Activated CD8-positive, alpha-beta memory T cell treated with anti-CD3 and anti-CD28 coated beads, Interleukin-2, amount 10 ng/mL, durations not matched to agents 7 days and 5 days (primary cell): ENCODE data around the gene NALF2. TPM values are rescaled to one million over a fixed set of nuclear protein-coding genes. Genes with fewer than 3 reads are reported as not detected.
A peak's percentile ranks its signal among the peaks of the same experiment; 100 is the strongest.

Experiments
- ATAC-seq: fragments of 150-1000 bp; cut with Tn5 transposase; one replicate; pipeline ENCODE4 v1.10.0; 2021; ENCODE audit warnings: moderate library complexity
- CTCF ChIA-PET: fragments of 350-600 bp; sonication (Branson Sonifier 250); formaldehyde crosslinking; loops from one replicate; lab custom pipeline; 2021; ENCODE audit warnings: antibody characterized with exemption; lab: Charles Lee
- DNase-seq: peaks from one replicate; pipeline ENCODE4 v3.0.0-alpha.2; 2020
- H3K27ac Mint-ChIP-seq: one replicate; pipeline ENCODE4 v1.8.0; 2021; ENCODE audit warnings: mild to moderate bottlenecking, mixed read lengths
- H3K27me3 Mint-ChIP-seq: one replicate; pipeline ENCODE4 v1.8.0; 2021; ENCODE audit warnings: mixed read lengths
- H3K36me3 Mint-ChIP-seq: one replicate; pipeline ENCODE4 v1.8.0; 2021; ENCODE audit warnings: mild to moderate bottlenecking, mixed read lengths
- H3K4me1 Mint-ChIP-seq: one replicate; pipeline ENCODE4 v1.8.0; 2021; ENCODE audit warnings: mixed read lengths
- H3K4me3 Mint-ChIP-seq: one replicate; pipeline ENCODE4 v1.8.0; 2021; ENCODE audit warnings: mild to moderate bottlenecking, moderate library complexity, mixed read lengths
- H3K9me3 Mint-ChIP-seq: one replicate; pipeline ENCODE4 v1.8.0; 2022; ENCODE audit warnings: low read depth, mixed read lengths
- total RNA-seq, 2 experiments: library from RNA; stranded (reverse); gene quantifications; one replicate each; pipeline ENCODE4 v1.2.3, GENCODE V29; 2021

Gene NALF2
- under 1 TPM in 1 of 2 experiments, not detected in 1; 0.23 TPM for total RNA-seq

DNA sequence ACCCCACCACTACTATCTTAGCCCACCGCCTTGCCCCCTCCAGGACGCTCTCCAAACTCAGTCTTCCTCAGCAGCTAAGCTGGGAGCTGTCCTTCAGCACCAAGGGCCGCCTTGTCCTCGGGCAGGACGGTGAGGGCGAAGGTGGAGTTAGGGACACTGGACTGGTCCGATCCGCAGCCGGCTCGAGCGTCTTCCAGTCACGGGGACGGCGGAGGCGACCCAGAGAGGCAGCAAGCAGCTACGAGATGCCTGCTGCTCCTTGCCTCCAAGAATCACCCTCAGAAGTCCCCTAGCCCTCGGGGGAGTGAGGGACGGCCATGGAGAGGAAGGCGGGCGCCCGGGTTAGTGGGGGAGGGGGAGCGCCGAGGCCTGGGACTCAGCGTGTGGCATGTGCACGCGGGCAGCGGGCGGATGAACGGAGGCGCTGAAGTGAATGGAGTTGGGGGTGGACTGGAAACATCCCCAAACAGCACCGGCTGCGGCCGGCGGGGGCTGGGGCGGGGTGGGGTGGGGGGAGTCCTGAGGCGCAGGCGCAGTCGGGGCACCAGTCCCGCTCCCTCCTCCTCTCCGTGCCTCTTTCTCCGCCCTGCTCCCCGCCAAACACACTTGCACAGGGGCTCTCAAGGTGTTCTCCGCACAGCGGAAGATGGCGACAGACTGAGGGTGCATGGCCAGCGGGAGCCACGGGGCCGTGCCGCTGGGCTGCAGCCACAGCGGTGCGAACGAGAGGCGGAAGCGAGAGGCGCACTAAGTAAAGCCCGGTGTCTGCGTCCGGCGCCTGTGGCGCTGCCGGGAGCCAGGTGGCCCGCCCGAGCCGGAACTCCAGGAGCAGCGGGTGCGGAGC is at the start of gene NALF2:
TSS of gene NALF2 (plus strand) at position 545 of the 844 bp plus-strand sequence. CDS start 957 bp downstream, outside the sequence.
- H3K27me3 Mint-ChIP-seq = peaks cover 25% of the 10 kb centered on the region
- no peak within 1 kb of the TSS for H3K27ac Mint-ChIP-seq
- peak within 1 kb of the TSS; percentile 43 for H3K4me3 Mint-ChIP-seq
- ATAC-seq (peak; percentile 39), DNase-seq (peak; percentile 49)
- no peaks in the 10 kb centered on the region for H3K9me3 Mint-ChIP-seq
- peaks cover 3% of the 10 kb centered on the region for H3K4me1 Mint-ChIP-seq
- no peaks in the 10 kb centered on the region for H3K36me3 Mint-ChIP-seq
- CTCF ChIA-PET = interaction anchor here (1.5 kb wide), 1 partner anchor 11 kb away, joined by 3 read pairs; no protein-coding TSS in a partner anchor

DNA sequence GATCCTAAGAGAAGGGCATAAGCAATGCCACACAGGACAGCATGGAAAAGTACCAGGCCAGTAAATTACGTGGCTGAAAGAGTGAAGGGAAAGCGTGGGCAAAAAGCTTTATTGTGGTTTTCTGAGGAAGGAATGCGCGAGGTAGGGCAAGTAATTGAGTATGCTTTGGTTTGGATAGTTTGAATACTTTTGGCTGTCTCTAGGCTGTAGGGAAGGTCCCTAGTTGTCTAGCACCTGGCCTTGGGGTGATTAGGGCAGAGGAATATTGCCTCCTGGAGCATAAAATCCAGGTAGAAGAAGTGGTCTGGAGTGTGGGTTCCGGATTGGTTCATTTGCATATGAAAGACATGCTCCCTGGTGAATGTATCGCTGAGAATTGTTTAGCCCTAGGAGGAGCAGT is 46.4 kb upstream of the NALF2 start:
- no peak for DNase-seq
- Mint-ChIP-seq H3K27ac (no peak overlapping the region), H3K36me3 (no peaks in the 10 kb centered on the region), H3K4me3 (no peak overlapping the region), H3K9me3 (peaks cover 2% of the 10 kb centered on the region), H3K4me1 (no peaks in the 10 kb centered on the region), H3K27me3 (no peaks in the 10 kb centered on the region)
- CTCF ChIA-PET = no interaction called here
- no peak for ATAC-seq

DNA sequence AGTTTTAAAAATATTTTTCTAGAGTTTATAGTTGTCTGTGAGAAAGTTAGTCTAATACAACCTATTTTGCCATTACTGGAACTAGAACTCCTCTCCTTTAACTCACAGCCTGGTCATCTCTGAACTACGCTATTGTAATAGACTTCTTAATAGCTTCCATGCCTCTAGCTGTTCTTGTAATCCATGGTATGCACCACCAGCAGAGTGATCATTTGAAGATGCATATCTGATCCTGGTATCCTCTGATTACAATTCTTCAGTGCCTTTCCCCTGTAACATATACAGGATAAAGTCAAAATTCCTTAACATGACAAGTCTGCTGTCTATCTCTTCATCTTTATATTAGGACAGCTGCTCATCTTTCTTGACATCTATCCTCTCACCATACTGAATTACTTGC is 37.6 kb upstream of the NALF2 start:
- CTCF ChIA-PET = no interaction called here
- DNase-seq (no peak), ATAC-seq (no peak)
- no peak overlapping the region for H3K4me3 Mint-ChIP-seq
- H3K9me3 Mint-ChIP-seq = no peaks in the 10 kb centered on the region
- no peaks in the 10 kb centered on the region for H3K36me3 Mint-ChIP-seq
- no peaks in the 10 kb centered on the region for H3K27me3 Mint-ChIP-seq
- H3K27ac Mint-ChIP-seq = no peak overlapping the region
- H3K4me1 Mint-ChIP-seq = no peaks in the 10 kb centered on the region

DNA sequence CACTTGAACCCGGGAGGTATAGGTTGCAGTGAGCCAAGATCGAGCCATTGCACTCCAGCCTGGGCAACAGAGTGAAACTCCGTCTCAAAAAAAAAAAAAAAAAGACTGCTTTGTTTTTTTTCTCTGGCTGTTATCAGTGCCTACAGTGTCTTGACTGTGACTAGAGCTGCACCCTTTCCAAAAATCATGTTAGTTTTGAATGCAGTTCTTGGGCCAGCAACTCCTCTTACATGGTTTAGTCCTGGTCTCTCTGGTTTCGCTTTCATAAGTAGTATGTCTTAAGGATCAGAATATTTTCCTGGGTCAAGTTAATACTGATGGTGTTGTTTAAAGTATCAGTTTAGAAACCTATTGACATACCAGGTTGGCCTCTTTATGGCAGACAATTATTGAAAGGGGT is 34.2 kb upstream of the NALF2 start:
- CTCF ChIA-PET = no interaction called here
- H3K4me1 Mint-ChIP-seq = no peaks in the 10 kb centered on the region
- no peaks in the 10 kb centered on the region for H3K9me3 Mint-ChIP-seq
- H3K27ac Mint-ChIP-seq = no peak overlapping the region
- no peak overlapping the region for H3K4me3 Mint-ChIP-seq
- no peak for DNase-seq
- no peaks in the 10 kb centered on the region for H3K27me3 Mint-ChIP-seq
- ATAC-seq = no peak
- no peaks in the 10 kb centered on the region for H3K36me3 Mint-ChIP-seq

DNA sequence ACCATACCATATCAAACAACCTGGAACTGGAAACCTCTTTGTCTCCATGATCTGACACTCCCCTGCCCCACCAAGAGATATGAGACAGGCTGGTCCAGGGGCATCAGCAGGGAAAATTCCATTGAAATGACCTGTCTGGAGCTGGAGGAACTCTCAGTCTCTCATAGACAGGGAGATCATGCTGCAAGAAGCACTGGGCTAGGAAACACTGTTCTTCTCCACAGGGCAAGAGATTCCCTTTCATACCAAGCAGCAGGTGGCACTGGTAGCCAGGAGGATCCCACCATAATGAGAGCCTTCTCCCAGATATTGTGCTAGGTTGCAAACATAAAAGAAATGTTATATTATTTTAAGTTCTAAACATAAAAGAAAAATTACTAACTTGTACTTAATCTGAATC is 14.5 kb upstream of the NALF2 start:
- ATAC-seq = no peak
- H3K4me3 Mint-ChIP-seq = no peak overlapping the region
- CTCF ChIA-PET = no interaction called here
- peaks cover 3% of the 10 kb centered on the region for H3K27me3 Mint-ChIP-seq
- no peaks in the 10 kb centered on the region for H3K4me1 Mint-ChIP-seq
- no peaks in the 10 kb centered on the region for H3K9me3 Mint-ChIP-seq
- H3K27ac Mint-ChIP-seq = no peak overlapping the region
- H3K36me3 Mint-ChIP-seq = no peaks in the 10 kb centered on the region
- no peak for DNase-seq

DNA sequence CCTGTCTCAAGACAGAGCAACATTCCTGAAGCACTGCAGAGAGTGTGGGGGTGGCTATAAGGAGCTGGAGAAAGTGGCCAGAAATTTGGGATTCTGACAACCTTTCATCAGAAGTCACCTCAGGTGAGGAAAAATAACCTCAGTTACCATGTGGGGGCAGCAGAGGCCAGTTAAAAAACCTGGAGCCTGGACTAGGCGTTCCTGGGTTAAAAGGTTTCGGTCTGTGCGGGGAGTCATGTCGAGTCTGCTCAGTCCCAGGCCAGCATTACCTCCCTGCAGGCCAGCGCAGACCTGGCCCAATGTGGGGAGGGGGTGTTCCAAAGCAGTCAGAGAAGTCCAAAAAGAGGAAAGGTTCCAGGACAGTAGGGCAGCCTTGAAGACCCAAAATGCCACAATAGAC is 10.9 kb upstream of the NALF2 start:
- DNase-seq (peak; percentile 44), ATAC-seq (no peak)
- no peaks in the 10 kb centered on the region for H3K9me3 Mint-ChIP-seq
- no peaks in the 10 kb centered on the region for H3K36me3 Mint-ChIP-seq
- CTCF ChIA-PET = interaction anchor here (1.0 kb wide), 1 partner anchor 10 kb away, joined by 3 read pairs; no protein-coding TSS in a partner anchor
- H3K4me3 Mint-ChIP-seq = no peak overlapping the region
- H3K4me1 Mint-ChIP-seq = no peaks in the 10 kb centered on the region
- H3K27ac Mint-ChIP-seq = no peak overlapping the region
- H3K27me3 Mint-ChIP-seq = peaks cover 3% of the 10 kb centered on the region

DNA sequence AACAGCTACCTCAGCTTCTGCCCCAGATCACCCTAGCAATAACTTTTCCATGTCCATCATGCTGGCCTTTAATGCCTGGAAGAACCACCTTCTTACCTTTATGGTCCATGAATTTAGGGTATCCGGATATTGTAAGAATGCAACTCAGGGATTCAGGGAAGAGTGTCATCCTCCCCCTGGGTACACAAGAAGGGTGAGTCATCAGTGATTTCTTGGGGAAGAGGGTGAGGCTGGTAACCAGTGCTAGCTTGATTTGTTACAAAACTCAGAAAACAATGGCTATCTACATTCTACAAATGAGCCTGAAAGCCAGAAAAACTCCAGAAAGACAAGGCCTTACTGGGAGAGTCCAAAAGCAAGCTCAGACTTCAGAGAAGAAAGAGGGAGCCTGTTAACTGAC is 10.4 kb upstream of the NALF2 start:
- H3K36me3 Mint-ChIP-seq = no peaks in the 10 kb centered on the region
- CTCF ChIA-PET = no interaction called here
- H3K4me1 Mint-ChIP-seq = no peaks in the 10 kb centered on the region
- no peak overlapping the region for H3K27ac Mint-ChIP-seq
- no peaks in the 10 kb centered on the region for H3K9me3 Mint-ChIP-seq
- peaks cover 2% of the 10 kb centered on the region for H3K27me3 Mint-ChIP-seq
- no peak for DNase-seq
- no peak for ATAC-seq
- no peak overlapping the region for H3K4me3 Mint-ChIP-seq

DNA sequence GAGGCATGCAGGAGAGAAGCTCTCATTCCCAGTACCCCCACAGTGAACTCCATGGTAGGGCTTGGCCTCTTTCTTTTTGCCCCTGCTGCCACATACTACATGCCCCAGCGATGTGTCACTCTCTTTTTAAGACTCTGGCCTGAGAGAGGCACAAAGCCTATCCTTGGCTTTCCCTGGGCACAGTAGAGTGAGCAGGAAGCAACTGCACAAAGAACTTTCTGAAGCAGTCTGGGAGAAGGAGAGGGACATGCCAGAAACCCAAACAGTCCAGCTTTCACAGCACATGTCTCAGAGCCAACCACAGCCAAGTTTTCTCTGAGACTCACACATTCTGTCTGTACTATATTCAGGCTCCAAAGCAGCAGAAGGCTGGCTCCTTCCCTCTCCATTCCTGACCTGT is 7.9 kb upstream of the NALF2 start:
- H3K36me3 Mint-ChIP-seq = no peaks in the 10 kb centered on the region
- no peak overlapping the region for H3K4me3 Mint-ChIP-seq
- no peaks in the 10 kb centered on the region for H3K4me1 Mint-ChIP-seq
- no peak overlapping the region for H3K27ac Mint-ChIP-seq
- no peaks in the 10 kb centered on the region for H3K27me3 Mint-ChIP-seq
- H3K9me3 Mint-ChIP-seq = no peaks in the 10 kb centered on the region
- CTCF ChIA-PET = no interaction called here
- no peak for DNase-seq
- no peak for ATAC-seq

DNA sequence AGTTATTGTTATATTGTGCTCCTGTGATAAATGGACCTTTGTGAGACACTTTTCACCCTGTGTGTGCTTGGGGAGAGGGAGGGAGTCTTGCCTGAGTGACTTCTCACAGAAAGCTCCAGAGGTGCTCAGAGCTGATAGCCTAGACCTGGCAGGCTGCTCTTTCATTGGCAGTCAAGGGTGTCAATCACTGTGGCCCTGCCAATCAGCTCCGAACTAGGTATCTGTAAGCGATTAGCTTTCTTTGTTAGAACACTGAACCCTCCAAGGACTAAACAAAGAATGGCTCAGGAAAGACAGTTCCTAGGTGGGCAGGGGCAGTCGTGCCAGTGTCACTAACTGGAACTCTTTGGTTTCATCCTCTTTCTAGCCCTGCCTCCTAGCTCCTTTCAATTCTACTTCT is 2.7 kb upstream of the NALF2 start:
- no peaks in the 10 kb centered on the region for H3K9me3 Mint-ChIP-seq
- CTCF ChIA-PET = no interaction called here
- ATAC-seq (no peak), DNase-seq (no peak)
- H3K27me3 Mint-ChIP-seq = peaks cover 11% of the 10 kb centered on the region
- H3K27ac Mint-ChIP-seq = no peak overlapping the region
- H3K4me3 Mint-ChIP-seq = no peak overlapping the region
- peaks cover 3% of the 10 kb centered on the region for H3K4me1 Mint-ChIP-seq
- no peaks in the 10 kb centered on the region for H3K36me3 Mint-ChIP-seq

DNA sequence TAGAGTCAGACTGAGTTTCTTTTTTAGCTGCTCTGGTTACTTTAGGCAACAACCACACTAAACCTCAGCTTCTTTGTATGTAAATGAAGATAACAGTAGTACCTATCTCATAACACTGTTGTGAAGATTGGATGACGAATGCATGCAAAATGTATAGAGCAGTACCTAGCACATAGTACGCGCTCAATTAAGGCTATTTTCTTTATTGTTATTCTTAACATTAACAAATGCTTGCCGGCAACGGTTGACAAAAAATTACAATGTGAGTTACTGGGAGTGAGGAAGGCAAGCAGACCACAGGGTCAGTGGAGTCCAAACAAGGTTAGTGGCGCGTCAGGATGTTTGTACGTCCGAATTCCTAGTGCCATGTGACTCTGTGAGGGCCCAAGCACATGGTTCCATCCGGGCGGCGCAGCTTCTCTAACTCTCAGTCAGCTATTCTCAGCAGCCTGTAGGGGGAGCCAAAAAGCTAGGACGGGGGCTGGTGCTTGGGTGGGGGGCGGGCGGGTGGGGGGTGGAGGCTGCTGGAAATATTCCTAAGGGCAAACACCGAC is 821 bp upstream of the NALF2 start:
- CTCF ChIA-PET = interaction anchor here (1.5 kb wide), 1 partner anchor 11 kb away, joined by 3 read pairs; no protein-coding TSS in a partner anchor
- H3K4me3 Mint-ChIP-seq = no peak overlapping the region
- DNase-seq (no peak), ATAC-seq (no peak)
- H3K9me3 Mint-ChIP-seq = no peaks in the 10 kb centered on the region
- peaks cover 3% of the 10 kb centered on the region for H3K4me1 Mint-ChIP-seq
- peaks cover 25% of the 10 kb centered on the region for H3K27me3 Mint-ChIP-seq
- no peak overlapping the region for H3K27ac Mint-ChIP-seq
- H3K36me3 Mint-ChIP-seq = no peaks in the 10 kb centered on the region

DNA sequence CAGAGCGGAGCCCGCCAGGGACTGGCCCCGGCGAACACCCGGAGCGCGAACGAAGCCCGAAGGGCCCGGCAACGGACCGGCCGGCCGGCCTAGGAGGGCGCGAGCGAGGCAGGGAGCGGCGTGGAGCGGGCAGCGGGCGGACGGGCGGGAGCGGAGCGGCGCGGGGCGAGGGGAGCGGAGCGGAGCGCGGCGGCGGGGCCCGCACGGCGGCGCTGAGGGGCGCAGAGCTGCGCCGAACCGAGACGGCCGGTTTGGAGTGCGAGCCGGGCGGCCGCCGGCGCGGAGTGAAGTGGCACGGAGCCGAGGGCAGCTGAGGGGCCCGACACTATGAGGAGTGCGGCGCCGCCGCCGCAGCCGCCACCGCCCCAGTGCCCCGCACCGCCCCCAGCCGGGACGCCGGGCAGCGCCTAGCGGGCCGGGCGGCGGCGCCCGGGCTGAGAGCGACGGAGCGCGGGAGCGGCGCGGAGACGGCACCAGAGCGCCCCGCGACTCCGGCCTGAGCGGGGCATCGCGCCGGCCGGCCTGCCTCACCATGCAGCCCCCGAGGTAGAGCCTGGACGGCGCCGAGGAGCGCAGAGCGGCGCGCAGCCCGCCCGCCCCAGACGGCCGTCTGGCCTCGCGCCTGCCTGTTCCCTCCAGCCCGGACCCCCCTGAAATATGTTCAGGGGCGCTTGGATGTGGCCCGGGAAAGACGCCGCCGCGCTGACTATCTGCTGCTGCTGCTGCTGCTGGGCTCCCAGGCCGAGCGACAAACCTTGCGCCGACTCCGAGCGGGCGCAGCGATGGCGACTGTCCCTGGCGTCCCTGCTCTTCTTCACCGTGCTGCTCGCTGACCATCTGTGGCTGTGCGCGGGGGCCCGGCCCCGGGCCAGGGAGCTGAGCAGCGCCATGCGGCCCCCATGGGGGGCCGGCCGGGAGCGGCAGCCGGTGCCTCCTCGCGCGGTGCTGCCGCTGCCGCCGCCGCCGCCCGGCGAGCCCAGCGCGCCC is 793 bp downstream of the NALF2 start:
- Mint-ChIP-seq H3K4me1 (peaks cover 3% of the 10 kb centered on the region), H3K36me3 (no peaks in the 10 kb centered on the region), H3K9me3 (no peaks in the 10 kb centered on the region), H3K27me3 (peaks cover 27% of the 10 kb centered on the region), H3K4me3 (no peak overlapping the region), H3K27ac (no peak overlapping the region)
- ATAC-seq (no peak), DNase-seq (no peak)
- CTCF ChIA-PET = no interaction called here

DNA sequence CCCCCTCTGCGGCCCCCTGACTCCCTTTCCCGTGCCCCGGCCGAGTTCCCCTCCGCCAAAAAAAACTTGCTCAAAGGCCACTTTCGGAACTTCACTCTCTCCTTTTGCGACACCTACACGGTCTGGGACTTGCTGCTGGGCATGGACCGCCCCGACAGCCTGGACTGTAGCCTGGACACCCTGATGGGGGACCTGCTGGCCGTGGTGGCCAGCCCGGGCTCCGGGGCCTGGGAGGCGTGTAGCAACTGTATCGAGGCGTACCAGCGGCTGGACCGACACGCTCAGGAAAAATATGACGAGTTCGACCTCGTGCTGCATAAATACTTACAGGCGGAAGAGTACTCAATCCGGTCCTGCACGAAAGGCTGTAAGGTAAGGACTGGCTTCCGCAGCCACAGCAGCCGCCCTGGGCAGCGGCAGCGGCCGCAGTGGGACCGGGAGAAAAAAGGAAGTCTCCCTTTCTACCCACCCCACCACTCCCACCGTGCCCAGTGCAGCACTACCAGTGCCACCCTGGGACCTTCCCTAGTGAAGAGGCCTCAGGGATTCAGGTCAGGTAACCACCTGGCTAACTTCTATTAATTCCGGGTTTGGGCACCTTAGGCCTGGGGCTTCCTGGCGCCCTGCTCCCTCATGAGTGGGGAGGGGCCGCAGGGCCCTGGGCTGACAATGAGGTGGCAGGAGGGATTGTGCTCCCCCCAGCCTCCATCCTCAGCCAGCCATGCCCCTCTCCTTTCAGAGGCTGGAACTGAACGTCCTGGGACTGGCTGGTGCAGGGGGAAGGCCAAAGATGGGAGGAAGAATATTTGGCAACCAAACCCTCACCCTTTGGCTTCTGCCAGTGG is 1.9 kb downstream of the NALF2 start:
- ATAC-seq = no peak
- Mint-ChIP-seq H3K9me3 (no peaks in the 10 kb centered on the region), H3K27ac (no peak overlapping the region), H3K4me3 (no peak overlapping the region), H3K27me3 (peaks cover 27% of the 10 kb centered on the region), H3K4me1 (peaks cover 3% of the 10 kb centered on the region), H3K36me3 (no peaks in the 10 kb centered on the region)
- no peak for DNase-seq
- CTCF ChIA-PET = no interaction called here
